ENCODE data around the gene ATXN2.
"Not testable (repeated sequence)": the region's sequence is repeated elsewhere in the genome, so short reads cannot be mapped to it uniquely, and the experiment has no call there.

ATXN2 gene

DNA sequence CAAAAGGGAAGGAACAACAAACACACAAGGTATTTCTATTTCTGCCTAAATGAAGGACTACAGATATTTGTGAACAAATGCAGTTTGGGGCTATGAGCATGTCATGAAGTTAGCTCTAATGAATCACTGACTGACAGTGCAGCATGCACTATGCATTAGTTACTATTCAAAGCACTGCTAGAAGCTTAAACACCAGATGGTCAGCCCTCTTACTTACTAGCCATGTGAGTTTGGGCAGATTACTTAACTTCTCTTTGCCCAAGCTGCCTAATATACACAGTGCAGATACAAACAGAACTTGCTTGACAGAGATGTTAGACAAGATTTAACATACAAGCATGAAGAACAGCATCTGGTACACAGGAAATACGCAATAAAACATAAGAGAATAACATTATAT lies 96.0 kb downstream of the ATXN2 start:
- DNase-seq (ENCODE audit: low spot score) = no peak

DNA sequence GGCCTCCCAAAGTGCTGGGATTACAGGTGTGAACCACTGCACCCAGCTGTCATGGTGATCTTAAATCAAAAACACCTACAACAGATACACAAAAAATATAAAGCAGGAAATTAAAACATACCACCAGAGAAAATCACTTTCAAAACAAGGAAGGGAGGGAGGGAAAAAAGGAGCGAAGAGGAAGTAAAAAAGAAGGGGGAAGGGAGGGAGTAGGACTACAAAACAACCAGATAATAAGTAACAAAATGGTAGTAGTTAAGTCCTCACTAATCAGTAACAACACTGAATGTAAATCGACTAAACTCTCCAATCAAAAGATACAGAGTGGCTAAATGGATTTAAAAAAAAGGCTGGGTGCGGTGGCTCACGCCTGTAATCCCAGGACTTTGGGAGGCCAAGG lies 104.4 kb downstream of the ATXN2 start:
- no peak for DNase-seq (ENCODE audit: low spot score)

DNA sequence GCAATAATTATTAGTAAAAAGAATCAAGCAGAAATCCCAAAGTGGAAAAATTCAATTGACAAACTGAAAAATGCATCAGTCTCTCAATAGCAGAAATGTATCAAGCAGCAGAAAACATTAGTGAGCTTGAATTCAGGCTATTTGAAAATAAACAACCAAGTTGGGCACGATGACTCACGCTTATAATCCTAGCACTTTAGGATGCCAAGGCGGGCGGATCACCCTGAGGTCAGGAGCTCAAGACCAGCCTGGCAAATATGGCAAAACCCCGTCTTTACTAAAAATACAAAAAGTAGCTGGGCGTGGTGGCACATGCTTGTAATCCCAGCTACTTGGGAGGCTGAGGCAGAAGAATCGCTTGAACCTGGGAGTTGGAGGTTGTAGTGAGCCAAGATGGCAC lies 106.1 kb downstream of the ATXN2 start:
- not testable (repeated sequence) for DNase-seq (ENCODE audit: low spot score)

DNA sequence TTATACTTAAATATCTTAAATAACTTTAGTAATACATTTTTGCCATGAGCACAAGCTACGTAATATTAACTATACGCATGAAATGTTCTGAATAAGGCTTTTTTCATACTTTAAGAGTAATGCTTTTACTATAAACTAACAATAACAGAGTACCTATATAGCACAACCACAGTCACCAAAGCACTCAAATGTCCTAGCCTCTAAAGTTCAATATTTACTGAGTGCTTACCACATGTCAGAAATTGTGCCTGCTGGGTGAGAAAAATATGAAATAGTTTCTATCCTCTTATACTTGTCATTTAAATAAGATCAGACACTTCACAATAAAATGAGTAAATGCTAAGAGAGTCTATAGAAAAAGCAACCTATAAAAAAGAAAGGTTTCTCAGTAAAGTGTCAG lies 110.3 kb downstream of the ATXN2 start:
- no peak for DNase-seq (ENCODE audit: low spot score)

DNA sequence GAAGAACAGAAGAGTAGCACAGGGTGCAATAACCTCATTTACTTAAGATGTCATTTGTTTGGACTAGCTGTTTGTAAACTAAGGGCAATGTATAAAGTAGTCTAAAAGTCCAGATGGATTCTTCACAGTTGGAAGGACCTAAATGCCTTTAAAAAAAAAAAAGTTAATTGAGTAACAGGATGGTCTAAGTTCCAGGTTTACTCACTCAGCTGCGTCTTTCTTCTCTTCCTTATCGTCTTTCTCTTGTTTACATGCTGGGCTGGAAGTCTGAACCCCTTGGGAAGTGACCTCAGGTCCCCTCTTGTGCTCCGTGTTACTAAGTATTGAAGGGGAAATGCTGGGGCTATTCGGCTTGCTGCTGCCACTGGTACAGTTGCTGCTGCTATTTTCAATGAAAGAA lies 110.8 kb downstream of the ATXN2 start:
- DNase-seq (ENCODE audit: low spot score) = no peak

DNA sequence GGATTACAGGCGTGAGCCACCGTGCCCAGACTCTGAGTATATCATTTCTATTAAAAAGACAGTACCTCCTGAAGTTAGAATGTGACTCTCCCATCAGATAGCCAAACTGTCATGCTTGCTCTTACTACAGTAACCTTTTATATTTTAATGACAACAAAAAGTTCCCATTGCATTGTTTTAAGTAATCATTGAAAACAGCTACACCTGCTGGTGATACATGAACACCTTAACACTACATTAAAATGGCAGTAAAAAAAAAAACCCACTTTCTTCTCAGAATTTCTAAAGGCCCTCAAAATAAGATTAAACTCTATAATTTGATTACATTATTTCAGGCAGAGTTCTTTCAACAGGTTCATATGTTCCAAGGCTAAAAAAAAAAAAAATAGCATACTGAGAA lies 116.7 kb downstream of the ATXN2 start:
- DNase-seq (ENCODE audit: low spot score) = no peak

DNA sequence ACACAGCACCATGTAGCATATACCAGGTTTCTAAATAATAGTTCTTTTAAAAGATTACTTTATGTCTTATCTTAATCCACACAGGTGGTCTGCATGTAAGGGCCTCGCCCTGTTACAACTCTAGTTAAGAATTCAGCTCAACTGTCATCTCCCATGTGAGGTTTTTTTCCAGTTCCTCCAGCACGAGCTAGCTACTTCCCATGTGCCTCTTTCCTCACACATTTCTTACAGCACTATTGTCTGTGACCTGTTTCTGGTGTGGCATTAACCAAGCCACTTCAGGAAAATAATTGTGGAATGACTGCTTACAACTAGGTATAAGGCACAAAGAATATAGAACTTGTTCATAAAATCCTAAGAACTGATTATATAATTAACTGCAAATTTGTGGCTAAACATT lies 127.9 kb downstream of the ATXN2 start:
- no peak for DNase-seq (ENCODE audit: low spot score)

DNA sequence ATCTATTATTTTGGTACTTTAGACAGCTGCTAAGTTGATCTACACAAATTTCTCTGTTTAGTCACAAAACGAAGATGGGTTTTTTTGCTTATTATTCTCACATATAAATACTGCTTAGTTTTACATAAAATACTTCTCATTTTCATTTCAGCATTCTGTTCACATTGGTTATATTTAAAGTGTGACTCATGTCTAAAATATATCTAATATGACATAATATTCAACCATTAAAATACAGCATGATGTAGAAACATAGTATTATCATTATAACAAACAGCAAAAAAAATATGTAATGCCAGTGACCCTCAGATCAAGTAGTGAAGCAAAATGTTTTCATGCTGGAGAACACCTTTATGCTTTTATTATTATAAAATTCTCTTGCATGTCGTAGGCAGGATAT lies 129.7 kb downstream of the ATXN2 start:
- no peak for DNase-seq (ENCODE audit: low spot score)

DNA sequence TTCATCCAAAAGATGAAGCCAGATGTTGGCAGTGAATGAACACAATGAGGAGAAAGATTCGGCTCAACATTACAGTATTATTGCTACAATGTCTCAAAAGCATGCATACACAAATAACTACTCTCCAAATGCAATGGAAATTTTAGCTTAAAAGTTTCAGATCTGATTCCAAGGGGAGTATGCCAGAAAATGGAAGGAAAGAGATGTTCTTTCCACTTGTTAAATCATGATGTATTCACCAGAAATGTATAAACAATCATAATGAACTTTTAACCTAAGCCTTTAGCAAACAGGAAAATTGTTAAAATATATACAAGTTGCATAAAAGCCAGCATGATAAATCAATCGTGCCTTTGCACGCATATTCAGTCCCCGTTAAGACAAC lies 131.3 kb downstream of the ATXN2 start:
- DNase-seq (ENCODE audit: low spot score) = peak; percentile 30

DNA sequence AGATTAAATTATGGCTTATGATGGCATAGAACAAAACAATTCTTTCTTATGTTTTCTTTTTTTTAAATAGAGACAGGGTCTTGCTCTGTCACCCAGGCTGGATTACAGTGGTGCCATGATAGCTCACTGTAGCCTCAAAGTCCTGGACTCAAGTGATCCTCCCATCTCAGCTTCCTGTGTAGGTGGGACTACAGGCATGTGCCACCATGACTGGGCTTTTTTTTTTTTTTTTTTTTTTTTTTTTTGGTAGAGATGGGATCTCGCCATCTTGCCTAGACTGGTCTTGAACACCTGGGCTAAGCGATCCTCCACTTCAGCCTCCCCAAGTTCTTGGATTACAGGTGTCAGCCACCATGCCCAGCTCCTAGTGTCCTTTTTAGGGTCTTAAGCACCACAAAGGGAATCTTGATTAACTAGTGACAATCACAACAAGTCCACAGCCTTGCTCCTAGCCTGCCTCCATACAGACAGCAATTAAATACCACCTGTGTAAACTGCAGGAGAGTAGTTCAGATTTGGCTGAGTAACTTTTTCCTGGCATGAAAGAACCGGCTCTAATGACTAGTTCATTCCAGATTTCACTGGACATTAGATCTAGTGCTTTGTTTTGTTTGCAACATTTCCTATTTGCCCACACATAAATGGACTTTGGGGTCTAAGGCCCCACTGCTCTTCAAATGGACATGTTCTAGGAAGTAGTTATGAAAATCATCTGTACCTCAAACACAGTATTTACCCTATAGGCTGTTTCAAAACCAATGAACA lies 131.8 kb downstream of the ATXN2 start:
- peak; percentile 33 for DNase-seq (ENCODE audit: low spot score)

DNA sequence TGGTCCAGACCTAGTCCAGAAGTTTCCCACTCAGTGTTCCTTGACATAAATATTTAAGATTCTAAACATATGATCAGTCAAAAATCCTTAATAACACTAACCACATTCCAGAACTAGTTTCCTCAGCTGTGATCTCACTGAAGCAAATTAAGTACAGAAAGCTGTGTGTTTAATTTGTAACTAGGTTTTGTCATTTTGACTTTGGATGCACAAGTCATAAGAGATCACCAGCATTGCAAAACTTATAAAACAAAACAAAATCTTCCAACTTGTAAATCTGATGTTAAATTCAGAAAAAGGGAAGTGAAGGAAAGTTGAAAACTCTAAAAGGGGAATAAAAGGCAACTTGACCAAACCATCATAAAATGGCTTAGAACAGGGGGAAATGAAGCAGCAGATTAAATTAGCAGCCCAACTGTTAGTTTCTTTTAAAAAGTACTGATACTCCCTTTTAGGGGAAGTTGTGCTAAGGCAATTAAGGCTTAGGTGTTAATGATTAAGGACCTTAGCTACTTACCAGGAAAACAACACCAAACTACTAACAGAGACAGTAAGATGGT lies 136.8 kb downstream of the ATXN2 start:
- DNase-seq (ENCODE audit: low spot score) = peak; percentile 66

DNA sequence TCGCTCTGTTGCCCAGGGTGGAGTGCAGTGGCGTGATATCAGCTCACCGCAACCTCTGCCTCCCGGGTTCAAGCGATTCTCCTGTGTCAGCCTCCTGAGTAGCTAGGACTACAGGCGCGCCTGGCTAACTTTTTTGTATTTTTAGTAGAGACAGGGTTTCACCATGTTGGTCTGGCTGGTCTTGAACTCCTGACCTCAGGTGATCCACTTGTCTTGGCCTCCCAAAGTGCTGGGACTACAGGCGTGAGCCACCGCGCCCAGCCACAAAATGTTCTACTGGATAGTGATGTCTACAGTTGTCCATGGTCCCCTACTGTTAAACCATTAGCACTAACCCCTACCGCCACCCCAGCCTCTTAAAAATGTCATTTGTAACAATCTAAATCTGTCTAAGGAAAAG lies 139.0 kb downstream of the ATXN2 start:
- DNase-seq (ENCODE audit: low spot score) = not testable (repeated sequence)

DNA sequence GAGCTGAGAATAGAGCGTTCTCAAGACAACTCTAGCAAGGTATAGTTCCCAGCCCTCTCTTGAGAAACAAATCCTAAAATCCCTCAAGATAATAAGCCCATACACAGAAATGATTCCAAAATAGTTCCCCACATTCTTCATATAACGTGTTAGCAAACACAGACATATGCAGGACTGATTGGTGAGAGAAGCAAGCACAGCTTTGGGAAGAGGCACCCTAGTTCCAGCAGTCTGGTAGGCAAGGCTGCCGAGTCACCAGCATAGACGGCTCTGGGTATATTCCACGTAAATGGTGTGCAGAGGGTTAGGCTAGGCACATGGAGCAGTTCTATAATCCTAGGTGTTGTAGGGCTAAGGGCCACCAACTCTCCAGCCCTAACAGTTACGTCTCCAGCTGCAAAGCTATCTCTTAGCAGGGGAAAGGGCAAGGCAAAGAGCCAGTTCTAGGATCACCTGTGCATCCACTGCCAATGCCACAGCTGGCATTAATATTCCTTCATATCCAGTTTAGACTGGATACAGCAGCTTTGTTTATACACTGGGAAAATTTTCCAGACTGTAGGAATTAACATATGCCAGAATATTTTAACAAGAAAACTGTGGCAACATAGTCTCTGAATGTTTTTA lies 140.5 kb downstream of the ATXN2 start:
- DNase-seq (ENCODE audit: low spot score) = no peak

DNA sequence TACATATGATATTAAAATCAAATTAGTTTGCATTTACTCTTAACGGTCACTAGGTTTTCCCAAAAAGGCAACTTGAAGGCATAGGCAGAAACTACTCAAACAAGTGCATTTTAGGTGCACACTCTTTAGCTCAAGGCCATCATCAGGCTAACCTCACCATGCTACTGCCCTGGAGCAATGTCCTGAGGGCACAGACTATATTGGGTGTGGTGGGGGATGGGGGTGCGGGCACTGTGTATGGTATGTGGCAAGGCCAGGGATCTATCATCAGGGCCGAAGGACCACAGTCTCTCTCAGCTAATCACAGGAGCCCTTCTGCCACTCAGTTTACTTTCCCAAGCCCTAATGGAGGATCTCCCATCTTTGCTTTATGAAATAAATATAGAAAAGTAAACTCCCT lies 141.5 kb downstream of the ATXN2 start:
- DNase-seq (ENCODE audit: low spot score) = no peak

DNA sequence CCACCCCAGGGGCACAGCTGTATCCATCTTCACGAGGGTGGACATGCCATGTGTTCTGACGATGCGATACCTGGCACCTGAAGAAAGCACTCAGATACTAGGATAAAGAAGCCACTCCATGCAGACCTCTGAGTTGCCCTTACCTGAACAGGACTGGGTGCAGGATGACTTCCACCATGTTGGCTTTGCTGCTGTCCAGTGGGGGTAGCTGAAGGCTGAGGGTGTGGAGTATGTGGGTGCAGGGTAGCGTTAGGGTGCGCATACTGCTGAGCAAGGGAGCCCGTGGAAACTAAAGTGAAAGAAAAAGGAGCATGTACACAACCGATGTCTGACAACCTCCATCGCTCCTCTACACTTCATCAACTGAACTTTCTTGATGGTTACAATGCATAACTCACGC lies 142.0 kb downstream of the ATXN2 start:
- no peak for DNase-seq (ENCODE audit: low spot score)

DNA sequence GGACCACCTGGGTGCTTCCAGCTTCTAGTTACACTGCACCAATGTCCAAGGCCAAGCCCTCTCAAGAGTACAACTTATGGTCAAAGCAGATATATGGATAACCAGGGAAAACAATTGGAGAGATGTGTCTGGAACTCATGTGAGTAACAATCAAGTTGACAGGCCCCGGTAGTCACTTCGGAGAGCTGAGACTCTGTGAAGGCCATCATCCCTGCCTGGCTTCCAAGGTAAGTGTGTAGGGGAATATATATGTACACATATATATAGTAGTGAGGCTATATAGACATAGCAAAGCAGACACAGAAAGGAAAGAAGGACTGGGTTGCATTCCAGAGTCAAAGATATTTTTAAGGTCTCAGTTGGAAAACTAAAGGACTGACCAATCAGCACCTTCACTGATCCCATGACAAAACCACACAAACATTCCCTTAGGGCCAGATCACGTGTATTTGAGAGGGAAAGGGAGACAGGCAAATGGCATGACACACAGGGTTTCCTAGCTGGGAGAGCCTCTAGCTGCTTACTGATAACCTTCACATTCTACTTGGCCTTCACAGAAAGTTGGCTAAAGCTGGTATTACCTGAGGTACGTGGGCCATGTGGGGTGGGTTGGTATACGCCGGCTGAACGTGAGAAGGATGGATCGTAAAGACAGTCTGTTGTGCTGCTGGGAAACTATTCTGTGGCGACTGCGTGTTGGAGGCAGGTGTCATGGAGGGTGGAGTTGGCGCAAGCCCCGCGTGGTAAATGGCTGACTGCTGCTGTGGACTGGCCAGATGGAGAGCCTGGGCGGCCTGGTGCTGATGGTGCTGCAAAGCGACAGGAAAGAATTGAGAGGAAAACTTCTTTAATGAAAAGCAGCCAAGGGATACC lies 143.4 kb downstream of the ATXN2 start:
- DNase-seq (ENCODE audit: low spot score) = peak; percentile 72

DNA sequence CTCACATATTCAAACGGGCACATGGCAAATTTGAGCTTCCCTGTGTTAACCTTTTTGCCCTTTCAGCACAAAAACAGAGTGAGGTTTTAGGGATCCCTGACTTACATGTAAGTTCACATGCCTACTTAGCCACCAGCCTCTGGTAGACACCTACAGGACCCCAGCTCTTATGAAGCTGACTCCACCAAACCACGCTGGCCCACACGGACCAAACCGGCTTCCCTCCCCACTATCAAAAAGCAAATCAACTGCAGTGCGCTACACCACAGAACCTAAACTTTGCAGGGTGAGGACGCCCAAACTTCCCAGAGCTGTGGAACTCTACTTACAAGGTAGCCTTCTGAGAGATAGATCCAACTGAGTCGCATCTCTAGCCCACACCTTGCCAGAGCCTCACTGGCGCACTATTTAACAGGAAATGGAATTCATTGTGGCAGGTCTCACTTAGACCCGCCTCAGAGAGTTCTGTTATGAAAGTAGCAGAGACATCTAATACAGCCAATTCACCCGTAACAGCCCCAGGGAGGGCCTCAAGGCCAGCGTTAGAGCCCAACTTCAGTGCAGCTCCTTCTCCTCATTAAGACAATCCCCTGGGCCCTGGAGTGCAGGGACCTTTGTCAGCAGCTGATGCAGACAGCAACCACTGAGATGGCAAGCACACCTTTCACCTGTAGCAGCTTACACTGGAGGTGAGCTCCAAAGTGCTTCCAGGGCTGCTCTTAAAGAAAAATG lies 144.2 kb downstream of the ATXN2 start:
- DNase-seq (ENCODE audit: low spot score) = no peak

DNA sequence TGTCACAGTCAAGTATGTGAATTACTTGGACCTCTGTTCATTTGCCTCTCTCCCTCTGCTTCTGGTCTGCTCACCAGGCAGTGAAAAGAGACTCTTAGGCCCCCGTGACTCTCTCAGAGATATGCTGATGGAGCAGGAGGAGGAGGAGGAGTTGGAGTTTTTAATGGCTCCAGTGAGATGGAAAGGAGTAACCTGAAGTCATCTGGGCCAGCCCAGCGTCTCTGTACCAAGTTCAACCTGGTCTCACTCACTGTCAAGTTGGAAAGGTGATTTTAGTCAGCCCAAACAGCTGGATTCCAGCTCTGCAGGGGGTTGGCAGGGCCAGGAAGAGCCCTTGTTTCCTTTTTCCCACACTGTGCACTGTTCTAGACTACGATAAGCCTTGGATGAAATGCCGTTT lies 144.8 kb downstream of the ATXN2 start:
- DNase-seq (ENCODE audit: low spot score) = no peak

DNA sequence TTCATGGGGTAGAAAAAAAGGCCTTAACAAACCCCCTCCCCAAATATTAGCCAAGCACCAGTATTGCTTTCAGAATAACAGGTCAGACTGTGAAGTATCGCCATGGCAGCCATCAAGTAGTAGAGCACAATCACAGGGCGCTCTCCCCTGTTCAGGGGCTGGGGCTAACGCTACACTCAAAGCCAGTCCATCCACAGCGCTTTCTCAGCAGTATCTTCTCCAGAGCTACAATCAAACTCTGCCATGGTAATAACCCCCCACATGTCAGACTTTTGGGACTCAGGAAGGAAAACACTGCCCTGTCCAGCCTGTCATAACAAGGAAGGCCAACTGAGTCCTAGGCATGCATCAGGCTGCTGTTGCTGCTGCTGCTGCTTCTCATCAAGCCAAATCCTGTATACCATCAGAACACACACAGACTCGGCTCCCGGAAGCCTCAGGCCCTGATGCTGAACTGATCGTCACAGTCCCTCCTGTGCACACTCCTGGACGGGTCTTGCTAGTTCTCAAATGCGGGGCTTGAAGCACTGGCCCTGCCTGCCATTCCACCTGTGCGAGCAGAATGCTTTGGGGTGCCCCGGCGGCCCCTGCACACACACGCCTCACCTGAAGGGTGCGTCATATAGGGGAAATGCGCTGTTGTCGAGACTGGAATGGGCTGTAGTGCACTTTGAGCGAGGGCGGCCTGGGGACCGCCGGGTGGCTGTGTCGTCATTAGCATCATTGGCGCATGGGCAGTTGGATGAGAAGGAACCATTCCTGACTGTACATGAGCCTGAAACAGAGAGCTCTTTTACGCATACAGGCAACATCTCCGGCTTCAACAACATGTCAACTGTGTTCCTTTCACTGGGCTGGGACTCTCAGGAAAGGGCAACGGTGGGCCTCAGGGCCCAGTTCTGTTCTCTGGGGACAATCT lies 145.8 kb downstream of the ATXN2 start:
- peak; percentile 1 for DNase-seq (ENCODE audit: low spot score)

DNA sequence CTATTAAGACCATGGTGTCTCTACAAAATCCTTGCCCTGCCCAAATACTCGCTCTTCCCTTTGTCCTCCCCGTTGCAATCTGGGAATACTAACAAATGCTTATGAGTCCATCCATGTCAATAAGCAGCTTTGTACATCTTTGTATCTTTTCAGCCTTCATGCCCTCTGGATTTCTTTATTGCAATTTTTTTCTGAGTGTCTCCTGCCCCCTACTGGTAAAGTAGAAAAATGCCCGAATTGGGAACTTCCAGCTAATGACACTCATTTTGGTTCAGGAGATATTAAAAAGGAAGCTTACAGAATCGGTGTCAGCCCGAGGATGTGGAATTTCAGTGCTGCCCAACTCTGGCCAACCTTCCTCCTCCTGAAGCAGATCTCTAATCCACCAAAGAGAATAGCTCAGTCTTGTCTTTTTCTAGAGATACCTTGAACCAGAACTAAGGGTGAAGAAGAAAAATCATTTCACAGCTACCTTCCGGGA lies 147.4 kb downstream of the ATXN2 start:
- DNase-seq (ENCODE audit: low spot score) = peak; percentile 67

DNA sequence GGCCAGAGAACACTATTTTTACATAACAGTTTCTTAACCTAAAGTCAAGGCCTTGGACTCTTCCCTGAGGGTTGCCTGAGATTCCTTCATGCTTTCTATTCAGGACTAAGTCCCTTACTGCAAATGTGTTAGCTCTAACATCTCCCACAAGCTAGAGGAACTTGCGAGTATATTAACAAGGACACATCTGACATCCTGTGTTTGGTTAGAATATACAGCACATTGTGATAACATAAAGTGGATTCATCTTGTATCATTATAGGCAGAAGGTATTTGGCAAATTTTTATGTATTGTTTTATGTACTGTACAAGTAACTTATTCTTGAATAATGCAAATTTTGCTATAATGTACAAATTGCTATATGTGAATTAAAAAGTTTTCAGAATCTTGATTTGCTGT lies 147.9 kb downstream of the ATXN2 start:
- DNase-seq (ENCODE audit: low spot score) = no peak
